Caco-2 (cell line): ENCODE data around the gene SEZ6L. TPM values are rescaled to one million over a fixed set of nuclear protein-coding genes. Genes with fewer than 3 reads are reported as not detected.

Source experiments
- BruUV-seq: library from RNA; stranded (reverse); fragments of 400-500 nt; replicated peaks from 2 replicates; lab custom pipeline; 2021; lab: Mats Ljungman, UMichigan
- CTCF ChIA-PET: fragments of 300-600 bp; sonication (Branson Sonifier 250); formaldehyde crosslinking; loops from one replicate; lab custom pipeline; 2022; ENCODE audit warnings: antibody characterized with exemption; lab: Charles Lee
- POLR2A ChIA-PET: fragments of 300-600 bp; sonication (Branson Sonifier 250); formaldehyde crosslinking; loops from one replicate; lab custom pipeline; 2022; ENCODE audit warnings: antibody characterized with exemption; lab: Charles Lee
- DNase-seq, 2 experiments: peaks; one replicate each; pipeline versions ENCODE4 v3.0.0 to v3.0.0-alpha.2; 2020 to 2022
- H3K27me3 ChIP-seq: replicated peaks from 2 replicates; pipeline ENCODE4 v1.6.0; 2011; ENCODE audit warnings: low read length; ENCODE audit not compliant: control insufficient read depth, insufficient read depth
- H3K36me3 ChIP-seq: 2 replicates; pipeline ENCODE4 v1.5.1; 2011; ENCODE audit warnings: low read length; ENCODE audit not compliant: control insufficient read depth, insufficient read depth
- H3K4me1 ChIP-seq: fragments of 250-450 bp; sonication (Bioruptor Pico); 2 replicates; pipeline ENCODE4 v1.5.1; 2020; ENCODE audit warnings: mild to moderate bottlenecking
- H3K4me3 ChIP-seq: 2 replicates; pipeline ENCODE4 v1.5.1; 2011; ENCODE audit warnings: low read depth, mild to moderate bottlenecking, control low read depth, low read length
- H3K9me3 ChIP-seq: fragments of 250-450 bp; sonication (Bioruptor Pico); 2 replicates; pipeline ENCODE4 v1.5.1; 2020; ENCODE audit warnings: mild to moderate bottlenecking, moderate library complexity
- H3K27ac Mint-ChIP-seq: one replicate; pipeline ENCODE4 v1.8.0; 2022; ENCODE audit warnings: mixed read lengths; ENCODE audit not compliant: unreplicated experiment
- H3K27me3 Mint-ChIP-seq: one replicate; pipeline ENCODE4 v1.8.0; 2022; ENCODE audit warnings: mixed read lengths; ENCODE audit not compliant: insufficient read depth, unreplicated experiment
- H3K36me3 Mint-ChIP-seq: one replicate; pipeline ENCODE4 v1.8.0; 2022; ENCODE audit warnings: mild to moderate bottlenecking, mixed read lengths; ENCODE audit not compliant: insufficient read depth, unreplicated experiment
- H3K4me1 Mint-ChIP-seq: one replicate; pipeline ENCODE4 v1.8.0; 2022; ENCODE audit warnings: low read depth, mixed read lengths; ENCODE audit not compliant: unreplicated experiment
- H3K4me3 Mint-ChIP-seq: one replicate; pipeline ENCODE4 v1.8.0; 2022; ENCODE audit warnings: mild to moderate bottlenecking, moderate library complexity, mixed read lengths; ENCODE audit not compliant: unreplicated experiment
- H3K9me3 Mint-ChIP-seq: one replicate; pipeline ENCODE4 v1.8.0; 2022; ENCODE audit warnings: mixed read lengths; ENCODE audit not compliant: unreplicated experiment
- intact Hi-C: fragments of 100-400 bp; cut with micrococcal nuclease; formaldehyde crosslinking; loops from one replicate; pipeline ENCODE4 v1.10.0; 2022; ENCODE audit not compliant: unreplicated experiment
- total RNA-seq: library from RNA; stranded (reverse); gene quantifications from 2 replicates; pipeline ENCODE4 v1.2.3, GENCODE V29; 2022
- TF ChIP-seq, protein P1 (sequence below), 2 experiments: fragments of 200-600 bp in 1 of 2; IDR thresholded peaks; 1 replicate in 1 of 2; 2 replicates in 1 of 2; pipeline versions ENCODE4 v1.5.1 to v1.8.0; 2011 to 2022; ENCODE audit warnings: antibody characterized with exemption in 1 of 2, control low read depth in 1 of 2, inconsistent platforms in 1 of 2, low read depth in 1 of 2, low read length in 1 of 2, mild to moderate bottlenecking in 1 of 2, moderate library complexity in 1 of 2; ENCODE audit not compliant: insufficient read depth in 1 of 2, severe bottlenecking in 1 of 2, unreplicated experiment in 1 of 2

The SEZ6L gene
- total RNA-seq, 1 experiment from 2014 or later: not detected

DNA sequence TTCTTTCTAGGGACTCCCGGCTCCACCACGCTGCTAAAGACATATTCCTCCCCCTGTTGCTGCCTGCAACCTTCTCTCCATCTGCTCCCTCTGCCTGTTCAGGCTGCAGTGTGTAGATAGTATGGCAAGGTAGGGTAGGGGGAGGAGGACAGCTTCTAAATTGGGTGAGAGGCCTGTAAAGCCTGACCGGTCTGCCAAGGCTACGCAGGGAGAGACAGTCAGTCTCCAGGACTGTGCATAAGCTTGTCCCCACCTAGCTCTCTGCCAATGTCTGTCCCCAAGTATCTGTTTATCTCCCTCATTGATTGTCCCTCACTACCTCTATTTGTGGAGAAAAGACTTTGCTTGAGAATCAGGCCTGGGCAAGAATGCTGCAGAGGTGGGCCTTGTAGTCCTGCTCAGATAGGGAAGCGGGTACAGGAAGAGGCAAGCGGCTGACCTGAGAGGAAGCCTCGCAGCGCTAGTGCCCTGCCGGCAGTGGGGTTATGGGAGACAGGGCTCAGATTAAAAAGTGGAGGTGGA lies 871 bp upstream of the SEZ6L start:
- ChIA-PET CTCF (interaction anchor here (0.7 kb wide), 1 partner anchor 807 kb away, joined by 7 read pairs; no protein-coding TSS in a partner anchor), POLR2A (no interaction called here)
- H3K27me3 Mint-ChIP-seq: peaks cover 9% of the 10 kb centered on the region
- no peak overlapping the region for H3K4me3 Mint-ChIP-seq
- Histone ChIP-seq H3K36me3 (no peaks in the 10 kb centered on the region), H3K27me3 (no peaks in the 10 kb centered on the region), H3K9me3 (no peaks in the 10 kb centered on the region), H3K4me1 (no peaks in the 10 kb centered on the region), H3K4me3 (no peak overlapping the region)
- TF ChIP-seq, protein P1, sequence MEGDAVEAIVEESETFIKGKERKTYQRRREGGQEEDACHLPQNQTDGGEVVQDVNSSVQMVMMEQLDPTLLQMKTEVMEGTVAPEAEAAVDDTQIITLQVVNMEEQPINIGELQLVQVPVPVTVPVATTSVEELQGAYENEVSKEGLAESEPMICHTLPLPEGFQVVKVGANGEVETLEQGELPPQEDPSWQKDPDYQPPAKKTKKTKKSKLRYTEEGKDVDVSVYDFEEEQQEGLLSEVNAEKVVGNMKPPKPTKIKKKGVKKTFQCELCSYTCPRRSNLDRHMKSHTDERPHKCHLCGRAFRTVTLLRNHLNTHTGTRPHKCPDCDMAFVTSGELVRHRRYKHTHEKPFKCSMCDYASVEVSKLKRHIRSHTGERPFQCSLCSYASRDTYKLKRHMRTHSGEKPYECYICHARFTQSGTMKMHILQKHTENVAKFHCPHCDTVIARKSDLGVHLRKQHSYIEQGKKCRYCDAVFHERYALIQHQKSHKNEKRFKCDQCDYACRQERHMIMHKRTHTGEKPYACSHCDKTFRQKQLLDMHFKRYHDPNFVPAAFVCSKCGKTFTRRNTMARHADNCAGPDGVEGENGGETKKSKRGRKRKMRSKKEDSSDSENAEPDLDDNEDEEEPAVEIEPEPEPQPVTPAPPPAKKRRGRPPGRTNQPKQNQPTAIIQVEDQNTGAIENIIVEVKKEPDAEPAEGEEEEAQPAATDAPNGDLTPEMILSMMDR (IDR thresholded peaks at IDR 0.05; ENCODE audit: insufficient read depth in 1 of 2, low read depth in 1 of 2, low read length in 1 of 2, severe bottlenecking in 1 of 2, unreplicated experiment in 1 of 2): no peak
- no peaks in the 10 kb centered on the region for H3K9me3 Mint-ChIP-seq
- no peak for DNase-seq
- no peaks in the 10 kb centered on the region for H3K36me3 Mint-ChIP-seq
- intact Hi-C loops: no loop called here
- no peaks in the 10 kb centered on the region for H3K4me1 Mint-ChIP-seq
- BruUV-seq: no TSS peak
- no peak overlapping the region for H3K27ac Mint-ChIP-seq

DNA sequence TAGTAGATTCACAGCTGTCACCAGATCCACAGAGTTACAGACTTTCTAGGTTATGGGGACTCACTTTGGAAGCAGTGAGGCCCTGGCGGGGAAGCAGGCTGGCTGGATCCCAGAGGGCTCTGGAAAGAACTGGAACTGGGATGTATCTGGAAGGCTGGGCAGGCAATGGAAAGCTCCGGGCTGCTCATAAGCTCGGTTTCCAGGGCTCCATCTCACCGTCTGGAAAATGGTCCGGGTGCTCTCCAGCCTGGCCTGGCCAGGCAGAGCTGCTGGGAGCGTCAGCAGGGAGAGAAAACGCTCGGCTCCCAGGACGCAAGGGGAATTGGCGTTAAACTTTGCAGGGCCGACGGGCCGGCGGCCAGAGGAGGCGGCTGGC lies 335 bp upstream of the SEZ6L start:
- Mint-ChIP-seq H3K27ac (no peak overlapping the region), H3K4me1 (no peaks in the 10 kb centered on the region), H3K4me3 (no peak overlapping the region), H3K27me3 (peaks cover 9% of the 10 kb centered on the region), H3K36me3 (no peaks in the 10 kb centered on the region), H3K9me3 (no peaks in the 10 kb centered on the region)
- ChIA-PET POLR2A (no interaction called here), CTCF (interaction anchor here (0.7 kb wide), 1 partner anchor 808 kb away, joined by 7 read pairs; no protein-coding TSS in a partner anchor)
- no peaks in the 10 kb centered on the region for H3K27me3 ChIP-seq
- intact Hi-C loops: no loop called here
- H3K9me3 ChIP-seq: no peaks in the 10 kb centered on the region
- no peak for DNase-seq
- no peaks in the 10 kb centered on the region for H3K36me3 ChIP-seq
- TF ChIP-seq, protein P1 (IDR thresholded peaks at IDR 0.05; ENCODE audit: insufficient read depth in 1 of 2, low read depth in 1 of 2, low read length in 1 of 2, severe bottlenecking in 1 of 2, unreplicated experiment in 1 of 2): no peak
- no TSS peak for BruUV-seq
- no peak overlapping the region for H3K4me3 ChIP-seq
- H3K4me1 ChIP-seq: no peaks in the 10 kb centered on the region

DNA sequence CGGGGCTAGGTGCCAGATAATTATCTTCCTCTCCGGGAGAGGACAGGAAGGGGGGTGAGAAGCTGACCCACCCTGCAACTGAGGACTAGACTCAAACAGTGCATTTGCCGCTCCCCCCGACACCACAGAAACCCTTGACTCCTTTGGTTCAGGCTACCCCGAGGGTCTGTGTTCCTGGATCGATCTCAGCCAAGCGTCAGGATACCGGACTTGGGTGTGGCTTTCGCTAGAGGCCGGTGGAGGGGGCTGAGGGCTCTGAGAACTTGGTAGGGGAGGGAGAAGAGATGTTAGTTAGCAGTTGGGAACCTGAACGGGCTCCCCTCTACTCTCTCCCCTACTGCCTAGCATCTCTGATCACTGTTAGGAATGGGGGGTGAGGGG lies 840 bp downstream of the SEZ6L start:
- TF ChIP-seq, protein P1 (IDR thresholded peaks at IDR 0.05; ENCODE audit: insufficient read depth in 1 of 2, low read depth in 1 of 2, low read length in 1 of 2, severe bottlenecking in 1 of 2, unreplicated experiment in 1 of 2): no peak
- no TSS peak for BruUV-seq
- no peaks in the 10 kb centered on the region for H3K36me3 Mint-ChIP-seq
- no peak overlapping the region for H3K4me3 ChIP-seq
- no peaks in the 10 kb centered on the region for H3K4me1 ChIP-seq
- no peak overlapping the region for H3K27ac Mint-ChIP-seq
- POLR2A ChIA-PET: no interaction called here
- no peaks in the 10 kb centered on the region for H3K9me3 Mint-ChIP-seq
- H3K27me3 ChIP-seq: no peaks in the 10 kb centered on the region; the same call in 1 of the 2 replicates
- H3K4me1 Mint-ChIP-seq: no peaks in the 10 kb centered on the region
- H3K4me3 Mint-ChIP-seq: no peak overlapping the region
- no peaks in the 10 kb centered on the region for H3K9me3 ChIP-seq
- CTCF ChIA-PET: interaction anchor here (0.9 kb wide), 1 partner anchor 161 kb away, joined by 3 read pairs; no protein-coding TSS in a partner anchor
- intact Hi-C loops: loop anchor here (5.0 kb wide), 1 partner anchor 162 kb away; no protein-coding TSS in a partner anchor
- DNase-seq: no peak
- peaks cover 9% of the 10 kb centered on the region for H3K27me3 Mint-ChIP-seq
- H3K36me3 ChIP-seq: no peaks in the 10 kb centered on the region
